Ascending aorta (tissue), 2 donors: Measurements from ENCODE around the gene SP9. TPM values are rescaled to one million over a fixed set of nuclear protein-coding genes. Genes with fewer than 3 reads are reported as not detected.

ENCODE experiments used
- DNase-seq, 2 donors: peaks; one replicate each; pipeline ENCODE4 v3.0.0-alpha.2; 2019; ENCODE audit warnings: low spot score in 2 of 2
- H3K27ac ChIP-seq, 2 donors: fragments of 200-600 bp; sonication (generic); one replicate each; pipeline ENCODE4 v1.5.1; 2016 to 2017; ENCODE audit warnings: mild to moderate bottlenecking in 1 of 2
- H3K27me3 ChIP-seq: fragments of 200-600 bp; sonication (generic); one replicate; pipeline ENCODE4 v1.5.1; 2017
- H3K36me3 ChIP-seq, 2 donors: fragments of 200-600 bp; sonication (generic); one replicate each; pipeline ENCODE4 v1.5.1; 2016
- H3K4me1 ChIP-seq, 2 donors: fragments of 200-600 bp; sonication (generic); one replicate each; pipeline ENCODE4 v1.5.1; 2016 to 2017; ENCODE audit warnings: mild to moderate bottlenecking in 1 of 2
- H3K4me3 ChIP-seq, 2 donors: fragments of 200-600 bp; sonication (generic); one replicate each; pipeline ENCODE4 v1.5.1; 2016 to 2017; ENCODE audit warnings: mild to moderate bottlenecking in 1 of 2
- H3K9me3 ChIP-seq, 2 donors: fragments of 200-600 bp; sonication (generic); one replicate each; pipeline ENCODE4 v1.5.1; 2016
- intact Hi-C: fragments of 100-400 bp; cut with DNase I; formaldehyde crosslinking; loops from one replicate; pipeline ENCODE4 v1.15.1; 2023
- total RNA-seq: library from RNA; depleted of rRNA; stranded (reverse); fragments of >200 nt; gene quantifications from one replicate; pipeline ENCODE4 v1.1.0, GENCODE V29; 2016
- TF ChIP-seq, protein P1 (sequence below), 3 experiments: fragments of 200-600 bp in 2 of 3; fragments of 450-650 bp in 1 of 3; sonication (generic) in 2 of 3; IDR thresholded peaks; one replicate each; pipeline ENCODE4 v1.5.1; 2016 to 2019; ENCODE audit warnings: antibody characterized with exemption in 3 of 3, mild to moderate bottlenecking in 1 of 3, moderate library complexity in 1 of 3

Gene SP9
- total RNA-seq, 1 donor from 2014 or later, result not detected

GRCh38 chr2:174341995-174342685, 7.4 kb downstream of the SP9 start:
- intact Hi-C loops, result loop anchor here (2.0 to 10.0 kb wide), 6 partner anchors 95 to 1477 kb away; partner anchors contain the start of genes GPR155, OLA1 and SP3
- H3K9me3 ChIP-seq, result no peaks in the 10 kb centered on the region
- no peak overlapping the region for H3K27ac ChIP-seq
- peak overlapping the region; percentile 5 to 18 for H3K4me3 ChIP-seq
- H3K27me3 ChIP-seq, result peaks cover 55% of the 10 kb centered on the region
- no peaks in the 10 kb centered on the region for H3K36me3 ChIP-seq
- peaks cover 10 to 20% of the 10 kb centered on the region in 2 donors for H3K4me1 ChIP-seq
- TF ChIP-seq, protein P1, sequence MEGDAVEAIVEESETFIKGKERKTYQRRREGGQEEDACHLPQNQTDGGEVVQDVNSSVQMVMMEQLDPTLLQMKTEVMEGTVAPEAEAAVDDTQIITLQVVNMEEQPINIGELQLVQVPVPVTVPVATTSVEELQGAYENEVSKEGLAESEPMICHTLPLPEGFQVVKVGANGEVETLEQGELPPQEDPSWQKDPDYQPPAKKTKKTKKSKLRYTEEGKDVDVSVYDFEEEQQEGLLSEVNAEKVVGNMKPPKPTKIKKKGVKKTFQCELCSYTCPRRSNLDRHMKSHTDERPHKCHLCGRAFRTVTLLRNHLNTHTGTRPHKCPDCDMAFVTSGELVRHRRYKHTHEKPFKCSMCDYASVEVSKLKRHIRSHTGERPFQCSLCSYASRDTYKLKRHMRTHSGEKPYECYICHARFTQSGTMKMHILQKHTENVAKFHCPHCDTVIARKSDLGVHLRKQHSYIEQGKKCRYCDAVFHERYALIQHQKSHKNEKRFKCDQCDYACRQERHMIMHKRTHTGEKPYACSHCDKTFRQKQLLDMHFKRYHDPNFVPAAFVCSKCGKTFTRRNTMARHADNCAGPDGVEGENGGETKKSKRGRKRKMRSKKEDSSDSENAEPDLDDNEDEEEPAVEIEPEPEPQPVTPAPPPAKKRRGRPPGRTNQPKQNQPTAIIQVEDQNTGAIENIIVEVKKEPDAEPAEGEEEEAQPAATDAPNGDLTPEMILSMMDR (IDR thresholded peaks at IDR 0.05), result no peak
- no peak for DNase-seq

DNA sequence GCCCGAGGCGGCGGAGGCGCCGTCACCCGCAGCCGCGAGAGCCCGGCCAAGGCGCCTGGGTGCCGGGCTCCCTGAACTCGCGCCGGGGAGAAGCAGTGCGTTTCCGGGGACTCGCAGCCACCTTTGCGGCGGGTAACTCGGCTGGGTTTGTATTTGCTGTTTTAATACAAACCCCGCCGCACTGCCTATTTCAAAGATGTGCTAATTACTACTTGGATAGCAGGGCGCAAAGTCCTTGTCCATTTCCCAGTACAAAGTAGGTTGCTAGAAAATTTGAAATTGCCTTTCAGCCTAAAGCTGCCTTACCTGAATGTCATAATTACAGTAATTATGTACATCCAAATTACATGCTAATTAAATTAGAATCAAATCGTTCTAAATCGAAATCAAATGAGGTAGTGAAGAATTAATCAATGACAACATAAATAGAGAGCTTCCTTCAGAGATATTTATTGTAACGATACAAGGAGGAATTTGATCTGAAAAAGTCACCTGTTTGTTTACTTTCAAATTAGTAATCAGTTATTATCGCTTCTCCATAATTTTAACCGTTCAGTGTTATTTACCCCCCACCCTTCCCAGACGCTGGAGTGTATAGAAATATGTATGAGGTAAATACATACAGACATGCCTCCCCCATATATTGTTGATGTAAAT, 8.1 kb downstream of the SP9 start:
- no peak for DNase-seq
- peaks cover 10 to 20% of the 10 kb centered on the region in 2 donors for H3K4me1 ChIP-seq
- H3K9me3 ChIP-seq, result no peaks in the 10 kb centered on the region
- peaks cover 0 to 3% of the 10 kb centered on the region in 2 donors for H3K36me3 ChIP-seq
- H3K27me3 ChIP-seq, result peaks cover 50% of the 10 kb centered on the region
- TF ChIP-seq, protein P1 (IDR thresholded peaks at IDR 0.05), result no peak
- H3K27ac ChIP-seq, result no peak overlapping the region
- intact Hi-C loops, result loop anchor here (5.0 to 10.0 kb wide), 4 partner anchors 96 to 1478 kb away; partner anchors contain the start of genes GPR155 and OLA1
- no peak overlapping the region for H3K4me3 ChIP-seq

DNA sequence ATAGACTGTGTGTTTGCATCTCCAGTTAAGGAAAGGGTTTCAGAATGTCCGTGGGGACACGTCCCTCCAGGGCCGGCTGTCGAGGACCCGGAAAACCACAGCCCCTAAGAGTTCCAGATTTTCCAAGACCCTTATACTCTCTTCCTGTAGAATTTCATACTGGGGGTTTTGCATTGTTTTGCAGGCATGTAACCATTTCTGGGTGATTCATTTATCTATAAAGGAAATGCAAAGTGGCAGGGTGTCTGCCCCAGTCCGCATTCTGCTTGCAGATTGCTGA, 8.5 kb downstream of the SP9 start:
- Histone ChIP-seq H3K27me3 (peaks cover 45% of the 10 kb centered on the region), H3K27ac (no peak overlapping the region), H3K4me3 (no peak overlapping the region), H3K9me3 (no peaks in the 10 kb centered on the region), H3K4me1 (peaks cover 10 to 20% of the 10 kb centered on the region in 2 donors), H3K36me3 (peaks cover 1 to 8% of the 10 kb centered on the region in 2 donors)
- intact Hi-C loops, result loop anchor here (5.0 to 10.0 kb wide), 4 partner anchors 96 to 1478 kb away; partner anchors contain the start of genes GPR155 and OLA1
- no peak for DNase-seq
- TF ChIP-seq, protein P1 (IDR thresholded peaks at IDR 0.05), result no peak

DNA sequence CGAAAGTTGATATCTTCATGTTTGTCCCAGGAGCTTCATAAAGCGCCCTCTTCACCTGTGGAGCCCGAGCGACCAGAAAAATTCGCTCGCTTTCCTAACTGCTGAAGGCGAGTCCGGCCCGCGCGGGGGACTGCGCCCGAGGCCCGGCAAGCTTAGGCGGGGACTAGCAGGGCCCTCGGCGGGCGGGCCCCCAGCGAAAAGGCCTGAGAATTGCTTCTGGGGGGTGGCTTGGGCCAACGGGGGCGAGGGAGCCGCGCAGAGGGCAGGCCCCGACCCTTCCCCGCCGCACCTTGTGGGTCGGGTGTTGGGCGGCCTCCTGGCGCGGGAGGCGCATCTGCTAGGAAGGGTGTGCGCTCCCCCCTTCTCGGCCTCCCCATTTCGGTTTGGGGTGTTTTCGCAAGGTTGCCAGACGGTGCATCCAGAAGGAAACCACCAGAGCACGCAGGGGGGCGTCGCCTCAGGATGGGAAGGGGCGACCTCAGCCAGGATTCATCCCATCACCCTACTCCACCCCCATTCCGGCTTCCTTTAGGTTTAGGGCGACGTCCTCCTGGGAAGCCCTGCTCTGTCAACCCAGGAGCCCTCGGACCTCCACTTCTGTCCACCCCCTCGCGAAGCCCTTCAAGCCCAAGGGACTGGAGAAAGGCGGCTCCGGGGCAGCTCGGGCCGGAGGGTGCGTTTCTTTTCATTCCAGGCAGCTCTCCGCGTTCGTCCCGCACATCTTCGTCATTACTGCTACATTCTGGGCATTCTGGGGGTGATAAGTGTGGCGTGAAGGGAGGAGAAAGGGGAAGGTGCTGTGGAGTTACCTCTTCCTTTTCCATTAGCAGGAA, 9.1 kb downstream of the SP9 start:
- intact Hi-C loops, result loop anchor here (5.0 to 10.0 kb wide), 4 partner anchors 97 to 1479 kb away; partner anchors contain the start of genes GPR155 and OLA1

More for the DNA sequence above, 9.1 kb downstream of the SP9 start:
- no peak for DNase-seq
- Histone ChIP-seq H3K36me3 (peaks cover 7 to 13% of the 10 kb centered on the region in 2 donors), H3K9me3 (no peaks in the 10 kb centered on the region), H3K4me3 (no peak overlapping the region), H3K27me3 (peaks cover 39% of the 10 kb centered on the region), H3K27ac (no peak overlapping the region), H3K4me1 (peaks cover 10 to 20% of the 10 kb centered on the region in 2 donors)
- TF ChIP-seq, protein P1 (IDR thresholded peaks at IDR 0.05), result no peak
